Measurements from ENCODE around the gene CACNA2D1. TPM values are rescaled to one million over a fixed set of nuclear protein-coding genes. Genes with fewer than 3 reads are reported as not detected.

CACNA2D1 gene
- total RNA-seq, 2 experiments from 2014 or later, result not detected

- Mint-ChIP-seq H3K27me3 (ENCODE audit: low read depth) (no peaks in the 10 kb centered on the region), H3K27ac (no peak overlapping the region), H3K9me3 (peaks cover 4% of the 10 kb centered on the region), H3K4me3 (no peak overlapping the region), H3K4me1 (ENCODE audit: low read depth) (no peaks in the 10 kb centered on the region), H3K36me3 (ENCODE audit: low read depth) (no peaks in the 10 kb centered on the region)
- no peak for DNase-seq
- intact Hi-C loops (cut with micrococcal nuclease), result no loop called here
- CTCF ChIA-PET, result no interaction called here
These were observed 232.2 kb downstream of the CACNA2D1 start for GRCh38 chr7:82211333-82211732.

- Mint-ChIP-seq H3K27me3 (ENCODE audit: low read depth) (no peaks in the 10 kb centered on the region), H3K4me3 (no peak overlapping the region), H3K27ac (no peak overlapping the region), H3K4me1 (ENCODE audit: low read depth) (no peaks in the 10 kb centered on the region), H3K36me3 (ENCODE audit: low read depth) (no peaks in the 10 kb centered on the region), H3K9me3 (peaks cover 4% of the 10 kb centered on the region)
- no peak for DNase-seq
- CTCF ChIA-PET, result no interaction called here
- intact Hi-C loops (cut with micrococcal nuclease), result no loop called here
These were observed 233.0 kb downstream of the CACNA2D1 start for GRCh38 chr7:82210416-82211184.

GRCh38 chr7:82209179-82209747 lies 234.3 kb downstream of the CACNA2D1 start:
- Mint-ChIP-seq H3K9me3 (no peaks in the 10 kb centered on the region), H3K27me3 (ENCODE audit: low read depth) (no peaks in the 10 kb centered on the region), H3K4me1 (ENCODE audit: low read depth) (no peaks in the 10 kb centered on the region), H3K36me3 (ENCODE audit: low read depth) (no peaks in the 10 kb centered on the region), H3K4me3 (no peak overlapping the region), H3K27ac (no peak overlapping the region)
- intact Hi-C loops (cut with micrococcal nuclease), result no loop called here
- CTCF ChIA-PET, result no interaction called here
- DNase-seq, result no peak

GRCh38 chr7:82204694-82205093 lies 238.9 kb downstream of the CACNA2D1 start:
- H3K4me1 Mint-ChIP-seq (ENCODE audit: low read depth), result no peaks in the 10 kb centered on the region
- no peak for DNase-seq
- no peaks in the 10 kb centered on the region for H3K36me3 Mint-ChIP-seq (ENCODE audit: low read depth)
- H3K27ac Mint-ChIP-seq, result no peak overlapping the region
- peaks cover 2% of the 10 kb centered on the region for H3K9me3 Mint-ChIP-seq
- H3K4me3 Mint-ChIP-seq, result no peak overlapping the region
- CTCF ChIA-PET, result no interaction called here
- intact Hi-C loops (cut with micrococcal nuclease), result no loop called here
- no peaks in the 10 kb centered on the region for H3K27me3 Mint-ChIP-seq (ENCODE audit: low read depth)

GRCh38 chr7:82202965-82203364 lies 240.6 kb downstream of the CACNA2D1 start:
- H3K36me3 Mint-ChIP-seq (ENCODE audit: low read depth), result no peaks in the 10 kb centered on the region
- no peak overlapping the region for H3K27ac Mint-ChIP-seq
- intact Hi-C loops (cut with micrococcal nuclease), result no loop called here
- H3K4me1 Mint-ChIP-seq (ENCODE audit: low read depth), result no peaks in the 10 kb centered on the region
- H3K4me3 Mint-ChIP-seq, result no peak overlapping the region
- no peaks in the 10 kb centered on the region for H3K27me3 Mint-ChIP-seq (ENCODE audit: low read depth)
- CTCF ChIA-PET, result no interaction called here
- DNase-seq, result no peak
- peaks cover 2% of the 10 kb centered on the region for H3K9me3 Mint-ChIP-seq

GRCh38 chr7:82202107-82202506 lies 241.5 kb downstream of the CACNA2D1 start:
- intact Hi-C loops (cut with micrococcal nuclease), result no loop called here
- no peak overlapping the region for H3K27ac Mint-ChIP-seq
- no peak for DNase-seq
- H3K4me3 Mint-ChIP-seq, result no peak overlapping the region
- no peaks in the 10 kb centered on the region for H3K4me1 Mint-ChIP-seq (ENCODE audit: low read depth)
- no peaks in the 10 kb centered on the region for H3K36me3 Mint-ChIP-seq (ENCODE audit: low read depth)
- H3K9me3 Mint-ChIP-seq, result peaks cover 2% of the 10 kb centered on the region
- H3K27me3 Mint-ChIP-seq (ENCODE audit: low read depth), result no peaks in the 10 kb centered on the region
- CTCF ChIA-PET, result no interaction called here

- Mint-ChIP-seq H3K27ac (no peak overlapping the region), H3K27me3 (ENCODE audit: low read depth) (no peaks in the 10 kb centered on the region), H3K4me3 (no peak overlapping the region), H3K36me3 (ENCODE audit: low read depth) (no peaks in the 10 kb centered on the region), H3K9me3 (peaks cover 2% of the 10 kb centered on the region), H3K4me1 (ENCODE audit: low read depth) (no peaks in the 10 kb centered on the region)
- intact Hi-C loops (cut with micrococcal nuclease), result no loop called here
- CTCF ChIA-PET, result no interaction called here
- no peak for DNase-seq
These were observed 243.0 kb downstream of the CACNA2D1 start for GRCh38 chr7:82200601-82201000.

GRCh38 chr7:82194016-82194643 lies 249.4 kb downstream of the CACNA2D1 start:
- no peak for DNase-seq
- CTCF ChIA-PET, result interaction anchor here (1.1 kb wide), 1 partner anchor 43 kb away, joined by 3 read pairs; no protein-coding TSS in a partner anchor
- Mint-ChIP-seq H3K27me3 (ENCODE audit: low read depth) (no peaks in the 10 kb centered on the region), H3K9me3 (no peaks in the 10 kb centered on the region), H3K36me3 (ENCODE audit: low read depth) (no peaks in the 10 kb centered on the region), H3K4me1 (ENCODE audit: low read depth) (no peaks in the 10 kb centered on the region), H3K27ac (no peak overlapping the region), H3K4me3 (no peak overlapping the region)
- intact Hi-C loops (cut with micrococcal nuclease), result no loop called here

- CTCF ChIA-PET, result no interaction called here
These were observed 254.9 kb downstream of the CACNA2D1 start for GRCh38 chr7:82188636-82189035.

GRCh38 chr7:82185443-82185842 lies 258.1 kb downstream of the CACNA2D1 start:
- Mint-ChIP-seq H3K36me3 (ENCODE audit: low read depth) (no peaks in the 10 kb centered on the region), H3K9me3 (peaks cover 1% of the 10 kb centered on the region), H3K27ac (no peak overlapping the region), H3K27me3 (ENCODE audit: low read depth) (no peaks in the 10 kb centered on the region), H3K4me1 (ENCODE audit: low read depth) (no peaks in the 10 kb centered on the region), H3K4me3 (no peak overlapping the region)
- intact Hi-C loops (cut with micrococcal nuclease), result no loop called here
- DNase-seq, result no peak
- CTCF ChIA-PET, result no interaction called here

More at GRCh38 chr7:82188636-82189035, 254.9 kb downstream of the CACNA2D1 start:
- intact Hi-C loops (cut with micrococcal nuclease), result no loop called here
- H3K9me3 Mint-ChIP-seq, result peaks cover 1% of the 10 kb centered on the region
- H3K27ac Mint-ChIP-seq, result no peak overlapping the region
- no peaks in the 10 kb centered on the region for H3K27me3 Mint-ChIP-seq (ENCODE audit: low read depth)
- H3K36me3 Mint-ChIP-seq (ENCODE audit: low read depth), result no peaks in the 10 kb centered on the region
- no peak overlapping the region for H3K4me3 Mint-ChIP-seq
- no peaks in the 10 kb centered on the region for H3K4me1 Mint-ChIP-seq (ENCODE audit: low read depth)
- DNase-seq, result no peak

GRCh38 chr7:82183634-82184033 lies 259.9 kb downstream of the CACNA2D1 start:
- Mint-ChIP-seq H3K4me1 (ENCODE audit: low read depth) (no peaks in the 10 kb centered on the region), H3K27ac (no peak overlapping the region)
- CTCF ChIA-PET, result interaction anchor here (0.8 kb wide), 1 partner anchor 14 kb away, joined by 3 read pairs; no protein-coding TSS in a partner anchor

GRCh38 chr7:82179311-82179710 lies 264.3 kb downstream of the CACNA2D1 start:
- DNase-seq, result no peak
- no peak overlapping the region for H3K27ac Mint-ChIP-seq
- CTCF ChIA-PET, result no interaction called here
- no peaks in the 10 kb centered on the region for H3K36me3 Mint-ChIP-seq (ENCODE audit: low read depth)
- no peak overlapping the region for H3K4me3 Mint-ChIP-seq
- no peaks in the 10 kb centered on the region for H3K9me3 Mint-ChIP-seq
- intact Hi-C loops (cut with micrococcal nuclease), result no loop called here
- H3K4me1 Mint-ChIP-seq (ENCODE audit: low read depth), result no peaks in the 10 kb centered on the region
- no peaks in the 10 kb centered on the region for H3K27me3 Mint-ChIP-seq (ENCODE audit: low read depth)

More at GRCh38 chr7:82183634-82184033, 259.9 kb downstream of the CACNA2D1 start:
- Mint-ChIP-seq H3K36me3 (ENCODE audit: low read depth) (no peaks in the 10 kb centered on the region), H3K9me3 (peaks cover 1% of the 10 kb centered on the region), H3K27me3 (ENCODE audit: low read depth) (no peaks in the 10 kb centered on the region), H3K4me3 (no peak overlapping the region)
- intact Hi-C loops (cut with micrococcal nuclease), result no loop called here
- DNase-seq, result no peak

- intact Hi-C loops (cut with micrococcal nuclease), result no loop called here
- no peak for DNase-seq
- Mint-ChIP-seq H3K36me3 (ENCODE audit: low read depth) (no peaks in the 10 kb centered on the region), H3K27me3 (ENCODE audit: low read depth) (no peaks in the 10 kb centered on the region), H3K27ac (no peak overlapping the region), H3K9me3 (no peaks in the 10 kb centered on the region), H3K4me1 (ENCODE audit: low read depth) (no peaks in the 10 kb centered on the region), H3K4me3 (no peak overlapping the region)
- CTCF ChIA-PET, result no interaction called here
These were observed 268.3 kb downstream of the CACNA2D1 start for GRCh38 chr7:82175319-82175718.
